C4-2B (cell line): Measurements from ENCODE around the gene MTG2.

Experiments
- H3K27ac ChIP-seq: fragments of 450-650 bp; 2 replicates; pipeline ENCODE4 v1.5.1; 2017
- CTCF ChIP-seq: fragments of 450-650 bp; conservative IDR thresholded peaks from 2 replicates; pipeline ENCODE4 v1.5.1; 2017; ENCODE audit warnings: mild to moderate bottlenecking
- ZFX ChIP-seq: fragments of 450-650 bp; IDR thresholded peaks from 2 replicates; pipeline ENCODE4 v1.6.1; 2017

Gene MTG2

GRCh38 chr20:62208795-62209755 is 26.2 kb downstream of the MTG2 start:
- H3K27ac ChIP-seq = no peak overlapping the region
- TF ChIP-seq CTCF (no peak; the same call in 1 of the 2 replicates), ZFX (no peak)

DNA sequence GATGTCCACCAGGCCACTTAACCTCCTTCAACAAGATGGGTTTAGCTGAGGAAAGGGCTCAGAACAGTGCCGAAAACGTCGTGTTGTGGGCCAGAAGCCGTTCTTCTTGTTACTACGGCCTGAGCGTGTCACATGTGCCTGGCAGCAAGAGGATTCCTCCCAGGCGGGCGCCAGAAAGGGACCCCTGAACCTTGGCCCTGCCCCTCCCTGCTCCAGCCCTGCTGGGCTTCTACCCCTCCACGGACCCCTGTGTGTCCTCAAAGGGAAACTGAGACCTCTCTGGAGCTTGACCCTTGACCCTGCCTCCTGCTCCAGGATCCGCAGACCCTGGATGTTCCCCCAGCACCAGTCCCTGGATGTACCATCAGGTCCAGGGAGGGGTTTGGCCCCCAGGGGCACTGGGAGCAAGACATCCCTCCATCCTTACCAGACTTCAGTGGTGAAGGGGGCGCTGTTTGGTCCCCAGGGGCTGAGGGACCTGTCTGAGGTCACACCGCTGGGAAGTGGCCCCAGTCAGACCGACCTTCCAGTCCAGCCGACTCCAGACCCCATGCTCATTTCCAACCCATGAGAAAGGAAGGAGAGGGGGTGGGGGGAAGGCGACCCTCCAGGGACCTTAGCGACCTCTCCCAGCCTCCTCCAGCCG is 27.1 kb downstream of the MTG2 start:
- TF ChIP-seq ZFX (no peak), CTCF (no peak)
- no peak overlapping the region for H3K27ac ChIP-seq

GRCh38 chr20:62210496-62210855 is 27.6 kb downstream of the MTG2 start:
- no peak overlapping the region for H3K27ac ChIP-seq
- TF ChIP-seq CTCF = no peak
- no peak for TF ChIP-seq ZFX

DNA sequence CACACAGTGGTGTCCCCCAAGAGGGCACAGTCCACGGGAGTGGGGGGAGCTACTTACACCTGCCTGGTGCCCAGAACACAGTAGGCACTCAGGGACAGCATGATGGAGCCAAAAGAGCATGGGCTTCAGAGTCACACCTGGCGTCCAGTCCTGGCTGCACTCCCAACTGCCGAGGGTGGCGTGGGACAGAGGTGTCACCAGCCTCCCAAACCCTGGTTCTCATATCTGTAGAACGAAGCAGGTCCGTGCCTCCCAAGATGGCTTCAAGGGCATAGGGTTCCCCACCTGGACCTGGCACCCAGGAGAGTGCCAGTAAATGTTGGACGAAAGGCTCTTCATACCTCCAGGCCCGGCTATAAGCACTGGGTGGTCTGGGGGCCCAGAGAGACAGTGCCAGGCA is 28.4 kb downstream of the MTG2 start:
- no peak for TF ChIP-seq CTCF
- TF ChIP-seq ZFX = no peak
- H3K27ac ChIP-seq = no peak overlapping the region

DNA sequence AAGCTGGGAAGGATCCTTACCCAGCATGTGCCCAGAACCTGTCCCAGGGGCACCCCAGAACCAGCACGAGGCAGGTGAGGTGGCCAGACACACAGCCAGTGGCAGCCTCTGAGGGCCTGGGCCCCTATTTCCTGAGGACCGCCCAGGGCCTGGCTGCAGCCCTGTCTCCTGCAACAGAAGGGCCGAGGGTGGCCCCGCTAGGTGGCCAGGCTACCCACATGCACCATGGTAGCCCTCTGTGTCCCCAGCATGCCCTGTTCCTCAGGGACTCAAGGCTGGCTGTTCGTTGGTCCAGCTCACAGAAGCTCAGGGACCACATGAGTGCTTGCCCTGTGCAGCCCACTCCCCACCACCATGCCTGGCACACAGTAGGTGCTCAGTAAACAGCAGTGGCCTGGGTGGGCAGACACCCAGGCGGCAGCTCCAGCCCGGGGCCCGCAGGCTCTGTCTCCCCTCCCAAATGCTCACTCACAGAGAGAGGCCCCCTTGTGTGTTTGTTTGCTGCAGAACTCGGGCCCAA is 29.0 kb downstream of the MTG2 start:
- H3K27ac ChIP-seq = no peak overlapping the region
- no peak for TF ChIP-seq ZFX
- no peak for TF ChIP-seq CTCF

DNA sequence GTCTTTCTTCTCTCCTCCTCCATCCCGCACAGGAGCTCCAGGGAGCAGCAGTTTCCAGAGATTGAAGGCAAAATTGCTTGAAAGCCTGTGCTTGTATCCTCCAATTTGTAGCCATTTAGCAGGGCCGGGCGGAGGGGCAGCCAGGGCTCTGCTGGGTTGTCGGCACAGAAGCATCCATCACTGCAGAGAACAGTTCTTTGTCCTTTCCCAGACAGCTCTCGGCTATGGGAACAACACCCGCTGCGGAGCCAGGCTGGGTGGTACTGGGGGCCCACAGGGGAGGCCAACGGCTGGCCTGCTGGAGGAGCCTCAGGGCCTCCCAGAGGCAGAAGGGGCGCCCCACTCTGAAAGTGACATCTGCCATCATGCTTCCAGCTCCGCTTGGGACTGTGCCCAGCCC is 29.5 kb downstream of the MTG2 start:
- TF ChIP-seq CTCF = no peak
- no peak for TF ChIP-seq ZFX

DNA sequence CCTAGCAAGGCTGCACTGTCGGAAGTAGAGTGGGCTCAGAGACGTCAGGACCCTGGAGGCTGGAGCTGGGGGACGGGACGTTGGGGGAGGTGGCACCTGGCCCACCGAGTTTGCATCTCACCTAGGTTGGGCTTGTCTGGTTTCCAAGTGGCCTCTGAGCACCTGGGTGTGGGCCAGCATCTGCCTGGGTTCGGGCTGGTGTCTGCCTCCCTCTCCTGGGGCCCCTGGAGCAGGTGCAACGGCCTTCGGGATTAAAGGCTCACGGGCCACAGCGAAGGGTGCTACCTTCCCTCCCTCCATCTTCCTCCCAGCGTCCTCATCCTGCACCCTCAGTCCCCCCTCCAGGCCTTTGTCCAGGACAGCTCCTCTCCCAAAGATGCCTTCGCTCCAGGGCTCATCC is 31.2 kb downstream of the MTG2 start:
- TF ChIP-seq CTCF = no peak
- no peak for TF ChIP-seq ZFX

More for the DNA sequence above, 29.5 kb downstream of the MTG2 start:
- H3K27ac ChIP-seq = no peak overlapping the region

More for the DNA sequence above, 31.2 kb downstream of the MTG2 start:
- peak overlapping the region; percentile 81 for H3K27ac ChIP-seq
